ENCODE measurements around the gene C16orf95. TPM values are rescaled to one million over a fixed set of nuclear protein-coding genes. Genes with fewer than 3 reads are reported as not detected.
A peak's percentile ranks its signal among the peaks of the same experiment; 100 is the strongest.

The C16orf95 gene
- total RNA-seq, 2 donors from 2014 or later, result 1.1 to 3.1 TPM

DNA sequence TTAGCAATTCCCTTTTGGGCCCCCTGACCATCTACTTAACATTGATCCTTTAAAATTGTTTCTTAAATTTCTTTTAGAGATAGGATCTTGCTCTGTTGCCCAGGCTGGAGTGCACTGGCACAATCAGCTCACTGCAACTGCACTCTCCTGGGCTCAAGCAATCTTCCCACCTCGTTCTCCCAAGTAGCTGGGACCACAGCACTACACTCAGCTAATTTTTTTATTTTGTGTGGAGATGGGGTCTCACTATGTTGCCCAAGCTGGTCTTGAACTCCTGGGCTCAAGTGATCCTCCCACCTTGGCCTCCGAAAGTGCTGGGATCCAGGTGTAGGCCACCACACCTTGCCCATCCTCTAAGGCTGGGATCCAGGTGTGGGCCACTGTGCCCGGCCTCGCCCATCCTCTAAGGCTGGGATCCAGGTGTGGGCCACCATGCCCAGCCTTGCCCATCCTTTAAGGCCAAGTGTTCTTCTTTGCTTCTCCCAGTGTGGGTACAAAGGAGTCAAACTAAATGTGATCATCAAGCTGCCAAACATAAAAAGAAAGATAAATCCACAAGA is 13.2 kb downstream of the C16orf95 start:
- intact Hi-C loops (cut with DNase I), result no loop called here
- DNase-seq (ENCODE audit: low spot score), result peak; percentile 42

DNA sequence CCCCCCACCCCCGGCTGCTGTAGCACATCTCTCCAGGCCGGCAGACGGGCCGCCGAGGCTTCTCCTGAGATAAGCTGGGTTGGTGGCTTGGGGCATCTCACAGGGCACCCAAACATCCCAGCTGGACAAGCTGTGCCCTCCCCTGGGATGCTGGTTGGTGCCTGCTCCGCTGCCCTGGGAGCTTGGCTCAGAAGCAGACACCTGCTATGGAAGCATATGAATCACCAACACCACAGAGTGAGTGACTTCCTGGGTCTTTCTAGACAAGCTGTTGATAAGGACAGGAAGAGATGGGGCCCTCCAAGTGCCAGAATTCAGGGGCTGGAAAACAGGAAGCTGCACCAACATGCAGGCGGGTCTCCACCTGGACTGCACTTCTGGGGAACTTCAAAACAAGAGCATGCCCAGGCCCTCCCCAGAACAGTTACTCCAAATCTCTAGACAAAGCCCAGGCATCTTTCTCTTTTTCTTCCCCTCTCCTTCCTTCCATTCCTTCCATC is 13.7 kb downstream of the C16orf95 start:
- DNase-seq (ENCODE audit: low spot score), result peak; percentile 72
- intact Hi-C loops (cut with DNase I), result no loop called here

DNA sequence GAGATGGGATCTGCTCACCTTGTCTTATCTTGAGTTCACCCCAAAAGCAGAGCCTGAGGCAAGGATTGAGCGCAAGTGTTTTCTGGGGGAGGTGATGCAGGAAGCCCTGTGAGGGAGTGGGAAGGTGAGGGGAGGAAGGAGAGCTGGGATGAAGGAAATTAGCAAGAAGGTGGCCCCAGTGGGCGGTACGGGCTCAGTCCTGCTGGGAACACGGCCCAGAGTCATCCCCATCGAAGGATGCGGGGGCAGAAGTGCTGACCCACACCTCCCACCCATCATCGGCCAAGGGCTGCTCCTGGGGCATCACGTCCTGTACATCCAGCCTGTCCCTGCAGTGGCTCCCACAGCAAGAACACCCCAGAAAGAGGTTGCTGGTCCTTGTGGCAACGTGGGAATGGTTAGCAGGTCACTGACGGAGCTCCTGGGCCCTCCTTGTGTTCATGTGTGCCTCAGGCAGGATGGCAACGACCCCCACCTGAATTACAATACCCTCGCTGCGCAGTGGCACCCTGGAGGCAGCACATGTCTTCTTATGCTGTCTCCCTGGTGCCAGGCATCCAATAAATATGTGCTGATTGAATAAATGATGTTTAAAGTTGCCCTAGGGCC is 18.2 kb downstream of the C16orf95 start:
- intact Hi-C loops (cut with DNase I), result no loop called here

DNA sequence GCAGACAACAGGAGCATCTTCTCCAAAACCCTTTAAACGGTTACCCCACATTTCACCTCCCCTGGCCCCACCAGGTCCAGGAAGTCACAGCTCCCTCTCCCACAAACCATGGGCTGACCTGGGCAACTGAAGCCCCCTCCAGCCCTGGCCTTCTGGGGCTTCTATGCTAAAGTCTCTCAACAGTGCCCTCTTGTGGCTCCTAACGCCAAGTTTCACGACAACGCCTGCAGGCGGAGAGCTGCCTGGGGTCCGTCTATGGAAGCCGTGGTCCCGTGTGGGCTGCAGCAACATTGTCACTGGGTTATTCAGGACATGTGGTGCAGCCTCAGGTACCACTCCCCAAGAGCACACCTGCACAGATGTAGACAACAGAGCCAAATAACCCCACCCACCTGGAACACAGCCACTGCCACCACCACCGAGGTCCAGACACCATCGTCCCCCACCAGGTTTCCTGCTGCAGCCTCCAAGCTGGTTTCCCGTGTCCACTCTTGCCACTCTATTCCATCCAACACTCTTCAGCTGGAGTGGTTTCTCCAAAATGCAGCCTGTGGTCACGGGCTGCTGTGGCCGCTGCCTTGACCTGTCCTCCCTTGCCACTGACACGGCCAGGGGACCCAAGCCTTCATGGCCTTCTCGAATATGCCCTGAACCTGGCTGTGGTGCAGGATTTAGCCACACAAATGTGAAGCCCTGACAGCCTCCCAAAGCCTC is 19.1 kb downstream of the C16orf95 start:
- peak; percentile 79 for DNase-seq (ENCODE audit: low spot score)
- intact Hi-C loops (cut with DNase I), result no loop called here

More for the DNA sequence above, 18.2 kb downstream of the C16orf95 start:
- peak; percentile 65 for DNase-seq (ENCODE audit: low spot score)

DNA sequence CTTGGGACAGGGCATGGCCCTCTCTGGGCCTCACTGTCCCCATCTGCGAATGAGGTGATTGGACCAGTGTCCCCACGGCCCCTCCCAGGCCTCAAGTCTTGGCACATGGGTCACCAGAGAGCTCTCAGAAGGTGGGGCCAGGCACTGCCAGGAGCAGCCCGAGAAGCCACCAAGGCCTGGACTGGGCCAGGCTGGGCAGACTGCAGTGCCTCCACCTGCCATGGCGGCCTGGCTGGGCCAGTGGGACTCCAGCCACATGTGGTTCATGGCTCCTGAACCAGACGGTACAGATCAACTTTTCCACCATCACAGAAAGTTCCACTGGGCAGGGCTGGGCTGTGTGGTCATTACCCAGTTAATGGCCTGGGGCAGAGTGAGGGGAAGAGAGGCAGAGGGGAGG is 19.8 kb downstream of the C16orf95 start:
- DNase-seq (ENCODE audit: low spot score), result no peak
- intact Hi-C loops (cut with DNase I), result no loop called here

DNA sequence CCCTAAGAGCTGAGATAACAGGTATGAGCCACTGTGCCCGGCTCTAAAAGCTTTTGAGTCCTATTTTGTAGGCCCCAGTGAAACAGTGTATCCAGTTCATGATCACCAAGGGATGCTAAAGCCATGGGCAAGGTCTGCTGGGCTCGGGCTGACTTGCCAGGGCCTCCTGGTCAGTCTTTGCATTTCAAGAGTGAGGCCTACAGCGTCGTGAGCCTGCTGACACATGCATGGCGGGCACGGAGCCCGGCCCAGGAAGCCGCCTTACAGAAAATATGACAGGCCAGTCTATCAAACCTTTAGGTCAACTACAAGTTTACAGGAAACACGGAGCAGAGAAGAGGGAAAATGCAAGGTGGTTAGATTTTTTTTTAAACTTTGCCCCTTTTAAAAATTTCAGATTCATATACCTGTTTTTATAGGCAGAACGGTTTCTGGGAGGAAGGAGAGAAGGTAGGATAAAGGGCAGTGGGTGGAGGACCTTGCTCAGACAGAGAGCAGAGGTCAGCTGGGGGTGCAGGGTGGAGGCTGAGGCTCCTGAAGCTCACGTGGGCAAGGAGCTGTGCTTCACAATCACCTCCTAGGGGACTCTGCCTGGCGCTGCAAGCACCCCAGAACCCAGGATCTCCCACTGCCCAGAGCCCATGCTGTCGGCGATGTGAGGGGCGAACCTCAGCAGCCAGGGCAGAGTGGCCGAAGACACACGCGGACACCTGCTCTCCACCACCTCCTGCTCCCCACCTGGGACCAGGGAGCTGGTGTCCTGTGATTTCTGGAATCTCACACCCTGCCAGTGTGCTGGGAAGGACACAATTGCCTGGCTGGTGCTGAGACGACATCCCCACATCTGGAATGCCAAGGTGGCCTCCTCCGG is 21.3 kb downstream of the C16orf95 start:
- intact Hi-C loops (cut with DNase I), result no loop called here
- DNase-seq (ENCODE audit: low spot score), result peak; percentile 72

DNA sequence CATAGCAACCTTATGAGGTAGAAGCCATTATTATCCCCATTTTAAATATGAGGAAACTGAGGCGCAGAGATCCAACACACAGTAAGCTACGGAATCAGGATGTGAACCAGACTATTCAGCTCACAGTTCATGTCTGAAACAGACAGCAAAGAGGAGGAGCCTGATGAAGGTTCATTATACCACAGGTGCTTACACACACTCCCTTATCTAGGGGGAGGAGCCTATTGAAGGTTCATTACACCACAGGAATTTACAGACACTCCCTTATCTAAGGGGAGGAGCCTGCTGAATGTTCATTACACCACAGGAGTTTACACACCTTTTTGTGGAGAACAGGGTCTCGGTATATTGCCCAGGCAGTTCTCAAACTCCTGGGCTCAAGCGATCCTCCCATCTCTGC is 21.9 kb downstream of the C16orf95 start:
- DNase-seq (ENCODE audit: low spot score), result no peak
- intact Hi-C loops (cut with DNase I), result no loop called here

DNA sequence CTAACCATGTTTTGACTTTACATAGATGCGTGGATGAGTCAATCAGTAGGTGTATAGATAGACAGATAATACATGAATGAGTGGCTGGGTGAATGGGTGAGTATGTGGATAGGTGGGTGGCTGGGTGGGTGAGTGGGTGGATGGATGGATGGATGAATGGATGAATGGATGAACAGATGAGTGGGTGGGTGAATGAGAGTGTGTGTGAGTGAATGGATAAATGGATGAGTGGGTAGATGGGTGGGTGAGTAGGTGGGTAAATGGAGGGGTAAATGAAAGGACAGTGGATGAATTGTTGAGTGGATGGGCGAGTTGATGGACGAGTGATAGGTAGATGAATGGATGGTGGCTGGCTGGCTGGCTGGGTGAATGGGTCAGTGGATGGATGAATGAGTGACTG is 23.2 kb downstream of the C16orf95 start:
- no peak for DNase-seq (ENCODE audit: low spot score)
- intact Hi-C loops (cut with DNase I), result no loop called here

DNA sequence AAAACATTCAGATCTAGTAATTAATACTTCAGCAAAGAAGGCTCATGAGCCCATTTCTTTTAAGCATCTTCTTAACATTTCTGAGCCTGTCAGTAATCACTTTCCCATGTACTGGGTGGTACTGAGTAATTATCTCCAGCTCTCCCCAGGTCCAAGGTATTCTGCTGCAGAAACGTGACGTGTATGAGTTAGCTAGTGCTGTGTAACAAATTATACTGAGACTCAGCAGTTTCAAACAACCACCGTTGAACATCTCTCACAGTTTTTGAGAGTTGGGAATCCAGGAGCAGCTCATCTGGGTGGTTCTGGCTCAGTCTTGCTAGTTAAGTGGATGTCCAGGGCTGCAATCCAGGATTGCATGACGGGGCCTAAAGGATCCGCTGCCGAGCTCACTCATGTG is 25.2 kb downstream of the C16orf95 start:
- intact Hi-C loops (cut with DNase I), result no loop called here
- DNase-seq (ENCODE audit: low spot score), result peak; percentile 24

DNA sequence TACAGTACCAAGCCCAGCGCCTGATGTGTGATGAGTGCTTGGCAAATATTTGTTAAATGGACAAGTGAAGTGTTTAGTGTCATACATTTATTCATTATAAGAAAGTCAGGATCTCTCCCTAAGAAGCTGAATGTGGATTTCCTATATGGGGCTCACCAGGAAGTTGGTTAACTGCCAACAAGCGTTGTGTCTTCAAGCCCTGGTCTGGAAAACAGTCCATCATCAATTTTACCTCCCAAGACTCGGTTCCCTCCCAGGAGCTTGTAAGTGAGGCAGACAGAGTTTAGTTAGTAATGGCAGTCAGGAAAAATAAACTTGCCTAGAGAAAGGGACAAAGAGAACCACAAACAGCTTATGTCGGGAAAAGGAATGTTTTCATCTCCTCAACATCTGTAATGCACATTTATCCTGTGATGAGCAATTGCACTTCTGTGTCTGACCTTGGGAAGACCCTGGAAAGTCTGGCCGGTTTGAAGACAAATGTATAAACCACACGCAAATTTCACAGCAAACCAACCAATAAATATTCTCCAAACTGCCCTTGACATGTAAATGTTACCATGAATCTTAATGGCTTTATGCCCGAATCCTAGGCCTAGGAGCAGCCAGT is 28.3 kb downstream of the C16orf95 start:
- intact Hi-C loops (cut with DNase I), result no loop called here
- no peak for DNase-seq (ENCODE audit: low spot score)

DNA sequence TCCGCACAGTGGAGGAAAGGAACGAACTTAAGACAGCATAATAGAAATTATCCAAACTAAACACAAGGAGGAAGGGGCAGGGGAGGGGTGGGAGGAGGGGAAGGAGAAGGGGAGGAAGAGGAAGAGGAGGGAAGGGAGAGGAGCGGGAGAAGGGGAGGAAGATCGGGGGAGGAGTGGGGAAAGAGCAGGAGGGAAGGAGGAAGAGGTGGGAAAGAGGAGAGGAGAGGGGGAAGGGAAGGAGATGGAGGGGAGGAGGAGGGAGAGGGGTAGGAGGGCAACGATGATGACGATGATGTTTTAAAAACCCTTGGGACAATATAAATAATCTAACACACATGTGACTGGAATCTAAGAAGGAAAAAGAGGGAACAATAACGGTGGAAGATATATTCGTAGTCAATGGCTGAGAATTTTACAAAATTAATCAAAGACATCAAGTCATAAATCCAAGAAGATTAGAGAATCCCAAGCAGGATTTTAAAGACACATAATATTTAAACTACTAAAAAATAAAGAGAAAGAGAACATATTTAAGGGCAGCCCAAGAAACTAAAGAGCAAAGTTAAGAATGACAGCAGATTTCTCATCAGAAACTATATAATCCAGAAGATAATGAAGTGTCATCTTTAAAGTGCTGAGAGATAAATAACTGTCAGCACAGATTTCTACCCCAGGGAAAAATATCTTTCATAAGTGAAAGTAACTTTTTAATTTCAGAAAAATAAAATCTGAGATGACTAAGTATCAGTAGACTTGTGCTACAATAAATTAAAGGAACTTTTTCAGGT is 30.2 kb downstream of the C16orf95 start:
- DNase-seq (ENCODE audit: low spot score), result no peak
- intact Hi-C loops (cut with DNase I), result no loop called here

DNA sequence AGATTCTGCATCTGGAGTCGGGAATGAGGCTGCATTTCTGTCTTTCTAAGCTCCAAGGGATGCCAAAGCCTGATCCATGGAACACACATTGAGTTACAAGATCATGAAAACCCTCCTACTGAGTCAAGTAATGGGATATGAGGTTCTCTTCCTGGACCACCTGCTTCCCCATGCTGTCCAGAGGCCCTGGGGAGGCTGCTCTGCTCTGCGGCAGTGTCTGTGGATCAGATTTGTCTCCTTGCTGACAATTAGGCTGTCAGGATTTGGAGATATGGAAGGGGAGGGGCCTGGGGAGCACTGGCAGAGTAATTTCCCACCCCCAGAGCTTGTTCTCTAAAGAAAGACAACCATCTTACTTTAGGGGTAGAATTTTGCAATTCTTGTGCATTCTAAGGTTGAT is 33.0 kb downstream of the C16orf95 start:
- intact Hi-C loops (cut with DNase I), result no loop called here
- no peak for DNase-seq (ENCODE audit: low spot score)

DNA sequence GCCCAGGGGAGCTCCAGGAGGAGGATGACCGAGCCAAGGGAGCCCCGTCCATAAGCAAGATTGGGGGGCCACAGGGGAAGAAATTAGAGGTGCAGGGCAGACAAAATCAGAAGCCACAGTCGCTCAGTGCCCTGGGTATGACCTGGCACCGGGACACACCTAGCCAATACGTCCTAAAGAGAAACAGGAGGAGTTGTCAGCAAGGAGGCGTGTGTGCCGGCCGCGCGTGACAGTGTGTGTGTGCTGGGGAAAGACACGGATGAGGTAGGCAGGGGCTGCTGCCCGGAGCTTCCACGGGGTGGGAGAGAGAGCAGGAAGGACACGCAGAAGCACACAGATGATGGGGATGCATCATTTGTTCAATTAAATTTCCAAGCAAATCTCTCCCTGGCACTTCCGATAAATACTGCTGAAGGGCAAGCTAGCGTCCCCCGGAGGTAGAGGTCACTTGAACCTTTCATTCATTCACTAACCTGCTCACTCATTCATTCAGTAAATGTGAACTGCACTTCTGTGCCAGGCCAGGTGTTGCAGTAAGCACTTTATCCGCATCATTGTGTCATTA is 38.0 kb downstream of the C16orf95 start:
- peak; percentile 56 for DNase-seq (ENCODE audit: low spot score)
- intact Hi-C loops (cut with DNase I), result loop anchor here (2.0 to 10.0 kb wide), 5 partner anchors 77 to 717 kb away; no protein-coding TSS in a partner anchor

DNA sequence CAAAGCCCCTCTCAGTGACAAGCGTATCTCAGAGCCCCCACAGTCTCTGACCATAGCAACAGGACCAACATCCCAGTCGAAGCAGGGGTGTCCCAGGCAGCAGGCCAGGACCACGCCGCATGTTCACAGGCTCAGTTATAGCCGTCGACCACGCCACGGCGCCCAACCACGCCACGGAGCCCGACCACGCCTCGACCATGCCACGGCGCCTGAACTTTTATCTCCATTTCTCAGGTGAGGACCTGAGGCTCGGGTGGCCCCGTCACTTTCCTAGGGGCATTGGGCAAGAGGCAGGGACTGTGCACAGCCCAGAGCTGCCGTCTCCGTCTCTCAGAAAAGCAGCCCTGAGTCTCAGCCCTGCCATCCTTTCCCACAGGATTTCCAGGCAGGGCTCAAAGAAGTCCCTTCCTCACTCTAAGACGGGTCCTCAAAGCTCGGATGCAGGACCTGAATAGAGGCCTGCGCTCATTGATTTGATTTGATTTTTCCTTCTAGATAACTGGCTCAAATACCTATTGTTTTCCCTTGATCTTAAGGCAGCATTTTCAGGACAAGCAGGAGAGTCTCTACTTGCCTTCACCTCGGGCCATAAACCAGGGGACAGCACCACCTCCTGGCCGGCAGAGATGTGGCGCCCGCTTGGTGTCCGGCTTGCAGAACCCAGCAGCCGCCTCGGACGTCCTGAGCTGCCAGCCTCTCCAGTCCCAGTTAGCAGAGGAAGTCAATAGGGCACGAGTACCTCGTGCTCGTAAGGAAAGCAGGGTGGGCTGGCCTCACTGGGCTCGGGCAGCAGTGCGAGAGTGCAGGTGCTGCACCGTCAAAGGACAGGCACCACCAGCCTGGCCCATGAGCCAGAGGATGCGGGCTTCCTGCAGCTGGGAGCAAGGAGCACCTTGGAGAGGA is 38.8 kb downstream of the C16orf95 start:
- peak; percentile 93 for DNase-seq (ENCODE audit: low spot score)
- intact Hi-C loops (cut with DNase I), result loop anchor here (2.0 to 10.0 kb wide), 5 partner anchors 76 to 716 kb away; no protein-coding TSS in a partner anchor

DNA sequence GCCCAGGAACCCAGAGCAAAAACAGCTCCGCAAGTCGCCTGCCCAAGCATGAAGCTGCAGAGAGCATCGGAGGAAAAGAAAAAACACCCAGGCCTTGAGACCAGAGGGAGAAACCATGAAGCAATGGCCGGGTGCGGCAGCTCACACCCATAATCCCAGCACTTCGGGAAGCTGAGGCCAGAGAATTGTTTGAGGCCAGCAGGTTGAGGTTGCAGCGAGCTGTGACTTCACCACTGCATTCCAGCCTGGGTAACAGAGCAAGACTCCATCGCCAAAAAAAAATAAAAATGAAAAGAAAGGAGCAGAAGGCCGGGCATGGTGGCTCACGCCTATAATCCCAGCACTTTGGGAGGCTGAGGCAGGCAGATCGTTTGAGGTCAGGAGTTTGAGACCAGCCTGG is 40.3 kb downstream of the C16orf95 start:
- intact Hi-C loops (cut with DNase I), result loop anchor here (5.0 to 10.0 kb wide), 4 partner anchors 75 to 715 kb away; no protein-coding TSS in a partner anchor

DNA sequence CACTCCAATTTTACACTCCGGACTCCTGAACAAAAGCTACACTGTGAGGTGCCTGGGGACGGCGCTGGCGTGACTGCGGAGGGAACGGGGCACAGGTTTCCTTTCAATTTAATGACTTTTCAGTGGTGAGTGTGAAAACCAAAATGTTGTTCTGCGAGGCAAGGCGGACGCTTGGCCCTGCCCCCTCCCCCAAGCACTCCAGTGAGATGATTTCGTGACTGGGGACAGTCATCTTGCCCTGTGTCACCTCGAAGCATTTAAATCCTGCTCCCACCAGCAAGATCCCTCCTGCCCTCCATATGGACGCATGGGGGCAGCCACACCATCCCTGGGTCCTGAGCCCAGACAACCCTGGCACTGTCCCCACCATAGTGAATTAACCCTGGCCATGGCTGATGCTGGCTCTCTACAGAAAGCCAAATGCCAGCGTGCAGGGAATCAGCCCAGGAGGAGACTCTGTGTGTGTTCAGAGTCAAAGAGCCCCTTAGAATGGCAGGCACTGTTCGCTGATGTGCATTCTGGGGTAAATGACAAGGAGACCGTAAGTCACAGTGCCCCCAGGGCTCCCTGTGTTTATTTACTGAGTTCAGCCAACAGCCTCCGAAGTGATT is 41.0 kb downstream of the C16orf95 start:
- DNase-seq (ENCODE audit: low spot score), result peak; percentile 77
- intact Hi-C loops (cut with DNase I), result loop anchor here (5.0 to 10.0 kb wide), 4 partner anchors 74 to 714 kb away; no protein-coding TSS in a partner anchor

More for the DNA sequence above, 40.3 kb downstream of the C16orf95 start:
- peak; percentile 31 for DNase-seq (ENCODE audit: low spot score)

Data from posterior vena cava (tissue), 2 donors.